Ascending aorta (tissue), 2 donors: Measurements from ENCODE around the gene PRKAG2. TPM values are rescaled to one million over a fixed set of nuclear protein-coding genes. Genes with fewer than 3 reads are reported as not detected.

Source experiments
- DNase-seq, 2 donors: peaks; one replicate each; pipeline ENCODE4 v3.0.0-alpha.2; 2019; ENCODE audit warnings: low spot score in 2 of 2
- H3K27ac ChIP-seq, 2 donors: fragments of 200-600 bp; sonication (generic); one replicate each; pipeline ENCODE4 v1.5.1; 2016 to 2017; ENCODE audit warnings: mild to moderate bottlenecking in 1 of 2
- H3K27me3 ChIP-seq: fragments of 200-600 bp; sonication (generic); one replicate; pipeline ENCODE4 v1.5.1; 2017
- H3K36me3 ChIP-seq, 2 donors: fragments of 200-600 bp; sonication (generic); one replicate each; pipeline ENCODE4 v1.5.1; 2016
- H3K4me1 ChIP-seq, 2 donors: fragments of 200-600 bp; sonication (generic); one replicate each; pipeline ENCODE4 v1.5.1; 2016 to 2017; ENCODE audit warnings: mild to moderate bottlenecking in 1 of 2
- H3K4me3 ChIP-seq, 2 donors: fragments of 200-600 bp; sonication (generic); one replicate each; pipeline ENCODE4 v1.5.1; 2016 to 2017; ENCODE audit warnings: mild to moderate bottlenecking in 1 of 2
- H3K9me3 ChIP-seq, 2 donors: fragments of 200-600 bp; sonication (generic); one replicate each; pipeline ENCODE4 v1.5.1; 2016
- intact Hi-C: fragments of 100-400 bp; cut with DNase I; formaldehyde crosslinking; loops from one replicate; pipeline ENCODE4 v1.15.1; 2023
- total RNA-seq: library from RNA; depleted of rRNA; stranded (reverse); fragments of >200 nt; gene quantifications from one replicate; pipeline ENCODE4 v1.1.0, GENCODE V29; 2016
- TF ChIP-seq, protein P1 (sequence below), 3 experiments: fragments of 200-600 bp in 2 of 3; fragments of 450-650 bp in 1 of 3; sonication (generic) in 2 of 3; IDR thresholded peaks; one replicate each; pipeline ENCODE4 v1.5.1; 2016 to 2019; ENCODE audit warnings: antibody characterized with exemption in 3 of 3, mild to moderate bottlenecking in 1 of 3, moderate library complexity in 1 of 3

The PRKAG2 gene
- total RNA-seq, 1 donor from 2014 or later = 26.7 TPM

DNA sequence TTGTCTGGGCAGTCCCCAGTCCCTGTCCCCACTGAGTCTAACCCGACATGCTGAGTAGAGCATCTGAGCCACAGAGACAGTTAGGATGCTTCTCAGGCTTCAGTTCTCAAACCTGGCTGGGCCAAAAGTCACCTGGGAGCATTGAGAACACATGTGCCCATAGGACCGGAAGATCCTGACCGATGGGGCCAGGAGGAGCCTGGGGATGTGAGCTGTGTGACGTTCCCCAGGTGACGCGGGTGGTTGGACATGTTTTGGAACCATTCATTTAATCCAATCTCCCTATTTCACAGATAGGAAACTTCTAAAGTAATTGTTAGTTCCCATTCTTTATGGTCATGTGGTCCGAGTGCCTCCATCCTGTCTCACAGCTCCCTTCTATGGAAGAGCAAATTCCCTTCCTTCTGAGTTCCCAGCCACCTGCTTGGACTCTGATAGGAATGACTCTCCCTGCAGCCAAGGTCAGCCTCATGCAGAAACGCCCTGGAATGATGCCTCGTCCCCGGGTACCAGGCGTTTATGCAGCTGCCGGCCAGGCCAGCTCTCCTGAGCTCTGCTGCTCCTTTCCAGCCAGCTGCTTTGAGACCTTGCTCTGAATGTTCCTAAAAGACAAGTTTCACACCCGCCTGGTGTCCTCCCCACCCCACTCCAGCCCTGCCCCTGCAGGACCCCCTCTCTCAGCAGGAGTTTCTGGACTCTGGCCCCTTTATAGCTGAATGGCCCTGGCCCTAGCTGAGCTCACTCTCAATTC, 190.7 kb downstream of the PRKAG2 start:
- Histone ChIP-seq H3K4me1 (peaks cover 10 to 28% of the 10 kb centered on the region in 2 donors), H3K36me3 (no peaks in the 10 kb centered on the region), H3K27me3 (no peaks in the 10 kb centered on the region), H3K4me3 (no peak overlapping the region), H3K9me3 (no peaks in the 10 kb centered on the region), H3K27ac (peak overlapping the region; percentile 86 to 94)
- intact Hi-C loops = loop anchor here (2.0 to 5.0 kb wide), 5 partner anchors 19 to 164 kb away; no protein-coding TSS in a partner anchor
- TF ChIP-seq, protein P1, sequence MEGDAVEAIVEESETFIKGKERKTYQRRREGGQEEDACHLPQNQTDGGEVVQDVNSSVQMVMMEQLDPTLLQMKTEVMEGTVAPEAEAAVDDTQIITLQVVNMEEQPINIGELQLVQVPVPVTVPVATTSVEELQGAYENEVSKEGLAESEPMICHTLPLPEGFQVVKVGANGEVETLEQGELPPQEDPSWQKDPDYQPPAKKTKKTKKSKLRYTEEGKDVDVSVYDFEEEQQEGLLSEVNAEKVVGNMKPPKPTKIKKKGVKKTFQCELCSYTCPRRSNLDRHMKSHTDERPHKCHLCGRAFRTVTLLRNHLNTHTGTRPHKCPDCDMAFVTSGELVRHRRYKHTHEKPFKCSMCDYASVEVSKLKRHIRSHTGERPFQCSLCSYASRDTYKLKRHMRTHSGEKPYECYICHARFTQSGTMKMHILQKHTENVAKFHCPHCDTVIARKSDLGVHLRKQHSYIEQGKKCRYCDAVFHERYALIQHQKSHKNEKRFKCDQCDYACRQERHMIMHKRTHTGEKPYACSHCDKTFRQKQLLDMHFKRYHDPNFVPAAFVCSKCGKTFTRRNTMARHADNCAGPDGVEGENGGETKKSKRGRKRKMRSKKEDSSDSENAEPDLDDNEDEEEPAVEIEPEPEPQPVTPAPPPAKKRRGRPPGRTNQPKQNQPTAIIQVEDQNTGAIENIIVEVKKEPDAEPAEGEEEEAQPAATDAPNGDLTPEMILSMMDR (IDR thresholded peaks at IDR 0.05) = no peak
- DNase-seq = no peak

DNA sequence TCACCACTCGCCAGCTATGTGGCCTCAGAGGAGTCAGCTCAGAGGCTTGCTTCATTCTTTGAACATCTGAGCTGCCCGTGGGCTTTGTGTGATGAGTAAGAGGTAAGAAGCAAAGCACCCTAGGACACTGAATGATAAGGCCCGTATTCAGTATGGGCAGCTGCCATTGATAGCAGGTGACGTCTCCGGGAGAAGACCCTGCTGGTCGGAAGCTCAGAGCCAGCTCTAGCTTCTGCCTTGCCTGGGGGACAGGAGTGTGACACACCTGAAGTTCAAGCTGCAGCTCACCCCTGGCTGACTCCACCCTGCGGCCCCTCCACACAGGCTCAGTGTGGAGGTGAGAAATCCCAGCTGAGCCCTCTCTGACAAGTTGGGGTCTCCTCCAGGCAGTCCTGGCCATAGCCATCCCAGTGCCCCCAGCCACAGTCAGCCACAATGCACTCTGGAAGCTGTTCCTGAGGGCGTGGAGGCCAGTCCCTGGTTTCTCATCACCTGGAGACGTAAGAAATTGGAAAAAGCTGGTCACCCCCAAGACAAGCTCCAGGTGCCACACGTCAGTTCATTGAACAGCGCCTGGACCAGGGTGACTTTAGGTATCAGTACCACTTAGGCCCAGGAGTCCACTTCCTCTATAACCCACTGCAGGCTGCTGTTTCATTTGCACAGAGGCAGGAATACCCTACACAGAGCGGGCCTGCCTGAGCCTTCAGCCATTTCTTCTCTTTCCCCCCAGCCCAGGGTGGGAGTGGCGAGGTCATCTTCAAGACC, 192.3 kb downstream of the PRKAG2 start:
- intact Hi-C loops = loop anchor here (5.0 kb wide), 1 partner anchor 162 kb away; no protein-coding TSS in a partner anchor
- no peak for DNase-seq
- no peak overlapping the region for H3K27ac ChIP-seq

DNA sequence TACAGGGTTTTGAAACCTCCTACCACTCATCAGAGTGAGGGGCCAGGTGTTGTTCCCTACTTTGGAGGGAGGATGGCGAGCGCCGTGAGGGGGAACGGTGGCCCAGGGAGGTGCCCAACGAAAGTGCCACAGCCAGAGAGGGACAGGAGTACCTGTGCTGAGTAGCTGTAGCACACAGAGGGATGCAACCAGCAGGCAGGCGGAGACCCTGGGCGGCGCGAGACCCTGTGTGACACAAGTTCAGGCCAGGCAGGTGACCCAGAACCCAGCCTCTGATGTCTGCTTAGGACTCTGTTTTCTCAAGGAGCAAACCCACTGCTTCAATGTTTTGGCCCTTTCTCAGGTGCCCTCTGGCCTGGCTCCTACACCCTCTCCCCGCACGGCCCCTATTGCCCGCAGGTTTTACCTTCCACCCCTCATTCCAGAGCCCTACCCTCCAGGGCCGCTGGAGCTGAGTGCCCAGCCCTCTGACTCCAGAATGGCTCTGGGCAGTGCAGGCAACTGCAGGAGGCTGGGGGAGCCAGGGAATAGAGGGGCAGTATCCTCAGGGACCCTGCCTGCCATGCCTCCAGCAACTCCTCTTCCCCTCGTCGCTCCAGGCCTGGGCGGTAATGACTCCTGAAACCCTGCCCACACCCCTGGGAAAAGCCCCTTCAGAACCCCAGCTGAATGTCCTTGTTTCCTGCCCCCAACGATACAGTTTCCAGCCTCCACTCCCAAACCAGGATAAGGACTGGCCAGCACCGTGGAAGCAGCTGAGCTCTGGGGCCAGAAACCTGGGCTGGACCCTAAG, 193.1 kb downstream of the PRKAG2 start:
- H3K27me3 ChIP-seq = no peaks in the 10 kb centered on the region
- intact Hi-C loops = no loop called here
- peaks cover 14 to 33% of the 10 kb centered on the region in 2 donors for H3K4me1 ChIP-seq
- TF ChIP-seq, protein P1 (IDR thresholded peaks at IDR 0.05) = no peak
- H3K27ac ChIP-seq = no peak overlapping the region
- H3K36me3 ChIP-seq = no peaks in the 10 kb centered on the region
- no peaks in the 10 kb centered on the region for H3K9me3 ChIP-seq
- no peak for DNase-seq
- no peak overlapping the region for H3K4me3 ChIP-seq

More for the DNA sequence above, 192.3 kb downstream of the PRKAG2 start:
- Histone ChIP-seq H3K4me1 (peaks cover 10 to 28% of the 10 kb centered on the region in 2 donors), H3K9me3 (no peaks in the 10 kb centered on the region), H3K4me3 (no peak overlapping the region), H3K27me3 (no peaks in the 10 kb centered on the region), H3K36me3 (no peaks in the 10 kb centered on the region)
- TF ChIP-seq, protein P1 (IDR thresholded peaks at IDR 0.05) = no peak

DNA sequence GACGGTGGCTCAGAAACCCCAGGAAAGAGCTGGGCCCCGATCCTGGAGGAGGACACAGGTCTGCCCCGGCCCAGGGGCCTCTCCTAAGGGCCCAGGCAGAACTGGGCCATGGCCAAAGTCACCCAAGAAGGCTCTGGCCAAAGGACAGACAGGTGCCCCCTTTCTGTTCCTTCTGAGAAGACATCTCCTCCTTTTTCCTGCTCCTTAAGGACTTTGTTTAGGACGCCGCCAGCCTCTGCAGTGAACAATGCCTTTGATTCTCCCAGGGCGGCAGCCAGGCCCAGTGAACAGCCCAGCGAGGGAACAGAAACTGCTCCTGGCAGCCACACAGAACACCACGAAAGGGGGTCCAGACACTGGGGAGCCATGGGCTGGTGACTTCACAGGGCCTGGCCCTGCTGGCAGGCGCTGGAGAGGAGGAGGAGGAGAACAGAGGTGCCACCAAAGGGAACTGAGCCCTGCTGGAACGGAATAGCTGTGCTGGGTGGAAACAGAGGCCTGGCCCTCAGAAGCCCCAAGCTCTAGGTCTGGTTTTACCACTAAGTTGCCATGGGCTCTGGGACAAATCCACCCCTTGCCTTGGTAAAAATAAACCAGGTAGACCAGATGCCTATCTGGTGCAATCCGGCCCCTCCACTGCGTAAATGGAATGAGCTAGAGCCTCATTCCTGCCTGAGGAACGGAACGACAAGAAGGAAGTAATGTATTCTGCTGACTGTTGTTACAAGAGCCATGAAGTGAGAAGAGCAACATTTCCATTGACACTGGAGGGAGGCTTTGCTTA, 193.9 kb downstream of the PRKAG2 start:
- no peaks in the 10 kb centered on the region for H3K36me3 ChIP-seq
- no peaks in the 10 kb centered on the region for H3K9me3 ChIP-seq
- TF ChIP-seq, protein P1 (IDR thresholded peaks at IDR 0.05) = peak in 1 of 3 experiments; percentile 7
- no peak overlapping the region for H3K4me3 ChIP-seq
- intact Hi-C loops = no loop called here
- no peaks in the 10 kb centered on the region for H3K27me3 ChIP-seq
- peaks cover 13 to 28% of the 10 kb centered on the region in 2 donors for H3K4me1 ChIP-seq
- no peak overlapping the region for H3K27ac ChIP-seq
- DNase-seq = no peak

DNA sequence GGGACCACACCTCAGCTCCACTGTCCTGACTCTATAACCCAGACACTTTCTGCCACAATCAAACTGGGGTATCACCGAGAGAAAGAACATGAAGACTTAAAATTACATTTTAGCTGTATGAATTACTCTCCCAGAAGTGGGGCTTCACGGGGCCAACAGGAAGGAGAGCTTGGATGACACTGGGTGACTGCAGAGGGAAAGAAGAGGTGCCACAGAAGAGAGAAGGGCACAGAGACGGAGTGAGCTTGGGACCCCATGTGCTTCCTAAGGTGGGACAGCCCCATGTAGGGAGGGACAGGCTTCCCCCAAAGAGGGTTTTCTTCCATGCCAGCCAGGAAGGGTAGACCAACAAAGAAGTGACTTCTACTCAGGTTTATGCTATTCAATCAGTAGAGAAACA, 195.2 kb downstream of the PRKAG2 start:
- Histone ChIP-seq H3K36me3 (no peaks in the 10 kb centered on the region), H3K4me1 (peaks cover 4 to 15% of the 10 kb centered on the region in 2 donors), H3K9me3 (no peaks in the 10 kb centered on the region), H3K27ac (no peak overlapping the region), H3K27me3 (no peaks in the 10 kb centered on the region), H3K4me3 (no peak overlapping the region)
- DNase-seq = no peak
- TF ChIP-seq, protein P1 (IDR thresholded peaks at IDR 0.05) = no peak
- intact Hi-C loops = no loop called here
